Endothelial cell of umbilical vein (primary cell): Measurements from ENCODE around the gene RAC2. TPM values are rescaled to one million over a fixed set of nuclear protein-coding genes. Genes with fewer than 3 reads are reported as not detected.

Experiments
- BruUV-seq: library from RNA; stranded (reverse); fragments of 400-500 nt; replicated peaks from 2 replicates; lab custom pipeline; 2021; lab: Mats Ljungman, UMichigan
- CTCF ChIA-PET: fragments of 300-600, 350-600 bp; sonication (Branson Sonifier 250); formaldehyde crosslinking; loops from one replicate; lab custom pipeline; 2021; ENCODE audit warnings: antibody characterized with exemption, inconsistent platforms; lab: Charles Lee
- POLR2A ChIA-PET: fragments of 300-600, 350-600 bp; sonication (Branson Sonifier 250); formaldehyde crosslinking; loops from one replicate; lab custom pipeline; 2021; ENCODE audit warnings: antibody characterized with exemption, inconsistent platforms; lab: Charles Lee
- DNase-seq: peaks from one replicate; pipeline ENCODE4 v3.0.0-alpha.2; 2011; ENCODE audit warnings: low read depth, low spot score
- FAIRE-seq: peaks from 2 replicates; lab custom pipeline; 2011; peaks lifted over from hg19 to GRCh38; lab: Jason Lieb, UNC
- H2AFZ ChIP-seq: 2 replicates; pipeline ENCODE4 v1.6.0; 2012; ENCODE audit warnings: low read depth, low read length, control low read depth, inconsistent platforms
- H3K27ac ChIP-seq: 2 replicates; pipeline ENCODE4 v1.5.1; 2011; ENCODE audit warnings: low read depth, mild to moderate bottlenecking, control low read depth, low read length, moderate library complexity; ENCODE audit not compliant: insufficient read depth
- H3K27me3 ChIP-seq, 2 experiments: 2 replicates each; pipeline versions ENCODE4 v1.6.0 to v1.6.1; 2011; ENCODE audit warnings: low read length in 2 of 2, mixed read lengths in 1 of 2; ENCODE audit not compliant: control insufficient read depth in 2 of 2, insufficient read depth in 2 of 2
- H3K36me3 ChIP-seq, 2 experiments: 2 replicates in 1 of 2; 3 replicates in 1 of 2; pipeline ENCODE4 v1.5.1; 2011; ENCODE audit warnings: low read length in 2 of 2, mild to moderate bottlenecking in 1 of 2, moderate library complexity in 1 of 2; ENCODE audit not compliant: control insufficient read depth in 2 of 2, insufficient read depth in 2 of 2; ENCODE audit errors: extremely low read depth in 1 of 2
- H3K4me1 ChIP-seq: 3 replicates; pipeline ENCODE4 v1.5.1; 2011; ENCODE audit warnings: mild to moderate bottlenecking, low read length; ENCODE audit not compliant: control insufficient read depth, insufficient read depth; ENCODE audit errors: extremely low read depth
- H3K4me2 ChIP-seq: 2 replicates; pipeline ENCODE4 v1.6.1; 2011; ENCODE audit warnings: low read length, control low read depth, mixed read lengths; ENCODE audit not compliant: insufficient read depth
- H3K4me3 ChIP-seq, 3 experiments: fragments of 200-600 bp in 1 of 3; sonication (generic), shearing (Covaris generic) in 1 of 3; replicated peaks in 1 of 3; 2 replicates each; pipeline ENCODE4 v1.5.1; 2011 to 2016; ENCODE audit warnings: control low read depth in 3 of 3, low read length in 3 of 3, mild to moderate bottlenecking in 2 of 3, inconsistent platforms in 1 of 3, low read depth in 1 of 3, moderate library complexity in 1 of 3; ENCODE audit not compliant: insufficient read depth in 1 of 3
- H3K79me2 ChIP-seq: 2 replicates; pipeline ENCODE4 v1.6.0; 2012; ENCODE audit warnings: low read length, inconsistent platforms; ENCODE audit not compliant: control insufficient read depth, insufficient read depth
- H3K9ac ChIP-seq: replicated peaks from 2 replicates; pipeline ENCODE3; 2011; ENCODE audit warnings: low read length, control low read depth; ENCODE audit not compliant: insufficient read depth; ENCODE audit errors: extremely low read depth
- H3K9me1 ChIP-seq: replicated peaks from 3 replicates; pipeline ENCODE4 v1.6.0; 2011; ENCODE audit warnings: mild to moderate bottlenecking, low read length; ENCODE audit not compliant: control insufficient read depth, insufficient read depth; ENCODE audit errors: extremely low read depth
- H3K9me3 ChIP-seq: replicated peaks from 2 replicates; pipeline ENCODE4 v1.5.1; 2012; ENCODE audit warnings: low read length, inconsistent platforms; ENCODE audit not compliant: control insufficient read depth, insufficient read depth
- H4K20me1 ChIP-seq: replicated peaks from 2 replicates; pipeline ENCODE3; 2011; ENCODE audit warnings: mild to moderate bottlenecking, low read length; ENCODE audit not compliant: control insufficient read depth, insufficient read depth; ENCODE audit errors: extremely low read depth
- CTCF ChIP-seq, 2 donors: IDR thresholded peaks; 1 replicate in 1 of 2; 2 replicates in 1 of 2; pipeline ENCODE4 v1.5.1; 2011; ENCODE audit warnings: low read length in 2 of 2, mild to moderate bottlenecking in 2 of 2, moderate library complexity in 2 of 2, control low read depth in 1 of 2, inconsistent platforms in 1 of 2, low read depth in 1 of 2; ENCODE audit not compliant: insufficient read depth in 1 of 2; ENCODE audit errors: extremely low read depth in 1 of 2
- EZH2 ChIP-seq: IDR thresholded peaks from 2 replicates; pipeline ENCODE4 v1.6.1; 2012; ENCODE audit warnings: borderline replicate concordance, low read depth, mild to moderate bottlenecking, moderate library complexity, low read length, inconsistent platforms; ENCODE audit not compliant: severe bottlenecking
- GATA2 ChIP-seq: IDR thresholded peaks from 2 replicates; pipeline ENCODE4 v1.7.0; 2011; ENCODE audit warnings: low read depth, mild to moderate bottlenecking, moderate library complexity, mixed read lengths, low read length; ENCODE audit not compliant: insufficient read length, insufficient read depth
- MAX ChIP-seq: IDR thresholded peaks from 2 replicates; pipeline ENCODE4 v1.6.1; 2011; ENCODE audit not compliant: insufficient read depth, insufficient read length
- MYC ChIP-seq: IDR thresholded peaks from one replicate; pipeline ENCODE4 v1.6.1; 2011; ENCODE audit warnings: mild to moderate bottlenecking, low read depth, low read length
- POLR2A ChIP-seq: IDR thresholded peaks from 2 replicates; pipeline ENCODE4 v1.6.1; 2012; ENCODE audit warnings: low read depth, mild to moderate bottlenecking, control low read depth, low read length
- POLR2AphosphoS5 ChIP-seq: IDR thresholded peaks from 2 replicates; pipeline ENCODE4 v1.6.1; 2012; ENCODE audit warnings: low read depth, mild to moderate bottlenecking, control low read depth, low read length, moderate library complexity; ENCODE audit not compliant: insufficient read depth
- dilution Hi-C: fragments of 300-500 bp; cut with MboI; formaldehyde crosslinking; loops from one replicate; pipeline ENCODE4 v1.15.0; 2019; ENCODE audit warnings: low sequenced_read_pairs; ENCODE audit not compliant: extremely low pct_ligation_motif_present
- intact Hi-C: fragments of 100-400 bp; cut with micrococcal nuclease; formaldehyde crosslinking; loops from one replicate; pipeline ENCODE4 v1.10.0; 2022
- polyA plus RNA-seq, 4 experiments: library from polyadenylated mRNA; depleted of rRNA in 3 of 4; stranded (reverse) in 3 of 4; unstranded in 1 of 4; fragments of >200 nt; gene quantifications; 2 replicates each; pipeline versions ENCODE4 v1.2.1 to v1.2.3, GENCODE V29; 2011 to 2012; ENCODE audit warnings: missing spikeins in 1 of 4
- total RNA-seq: library from RNA; stranded (reverse); gene quantifications from 2 replicates; pipeline ENCODE4 v1.2.3, GENCODE V29; 2021

The RAC2 gene
- total and polyA plus RNA-seq, 2 donors (not counting 3 experiments of a cell fraction or from before 2014, with no cell fraction given) = 122 to 181 TPM

GRCh38 chr22:37226514-37226913 is 17.6 kb downstream of the RAC2 start:
- no peaks in the 10 kb centered on the region for H3K79me2 ChIP-seq
- H4K20me1 ChIP-seq = no peaks in the 10 kb centered on the region
- no peaks in the 10 kb centered on the region for H3K27me3 ChIP-seq
- H3K4me2 ChIP-seq = no peak overlapping the region
- H3K9ac ChIP-seq = no peak overlapping the region
- DNase-seq = no peak
- CTCF ChIA-PET = interaction anchor here (1.7 to 5.4 kb wide), 2 partner anchors 33 to 90 kb away, joined by 4 to 64 read pairs; no protein-coding TSS in a partner anchor
- peaks cover 27% of the 10 kb centered on the region for H3K4me1 ChIP-seq
- intact Hi-C loops (no loop called here), dilution Hi-C loops (no loop called here)
- TF ChIP-seq EZH2 = no peak
- TF ChIP-seq MYC = no peak
- TF ChIP-seq CTCF (IDR thresholded peaks at IDR 0.05; ENCODE audit: extremely low read depth in 1 of 2, insufficient read depth in 1 of 2, low read depth in 1 of 2, low read length in 2 of 2) = no peak
- TF ChIP-seq MAX = no peak
- no peak for TF ChIP-seq POLR2A
- no peak for TF ChIP-seq POLR2AphosphoS5
- TF ChIP-seq GATA2 = no peak
- peaks cover 5 to 6% of the 10 kb centered on the region in 2 experiments for H3K36me3 ChIP-seq
- H3K9me3 ChIP-seq = no peaks in the 10 kb centered on the region
- BruUV-seq = no TSS peak
- no peaks in the 10 kb centered on the region for H3K9me1 ChIP-seq
- no peak overlapping the region for H2AFZ ChIP-seq
- FAIRE-seq = no peak
- H3K27ac ChIP-seq = no peak overlapping the region
- H3K4me3 ChIP-seq = no peak overlapping the region
- POLR2A ChIA-PET = no interaction called here
